HepG2 (cell line): ENCODE data around the gene TMBIM1. TPM values are rescaled to one million over a fixed set of nuclear protein-coding genes. Genes with fewer than 3 reads are reported as not detected.

ENCODE experiments used
- ATF2 ChIP-seq: sonication (generic); formaldehyde crosslinking; IDR thresholded peaks from 2 replicates; pipeline ENCODE4 v1.4.0; 2020; ENCODE audit warnings: missing genetic modification reagents
- CERS6 ChIP-seq: sonication (generic); formaldehyde crosslinking; IDR thresholded peaks from 2 replicates; pipeline ENCODE4 v1.5.0; 2020; ENCODE audit warnings: missing genetic modification reagents
- CSRNP1 ChIP-seq: sonication (generic); formaldehyde crosslinking; IDR thresholded peaks from 2 replicates; pipeline ENCODE4 v1.8.1; 2023; ENCODE audit warnings: mild to moderate bottlenecking, missing genetic modification reagents
- GMEB2 ChIP-seq: IDR thresholded peaks from 2 replicates; pipeline ENCODE4 v1.6.1; 2016; ENCODE audit warnings: missing biosample characterization, missing genetic modification reagents, low read depth
- IRF2 ChIP-seq: IDR thresholded peaks from 2 replicates; pipeline ENCODE4 v1.6.1; 2018; ENCODE audit warnings: missing genetic modification reagents, missing compliant biosample characterization
- KDM3A ChIP-seq: IDR thresholded peaks from 2 replicates; pipeline ENCODE4 v1.6.1; 2018; ENCODE audit warnings: low read depth, missing compliant biosample characterization
- NCOA5 ChIP-seq: sonication (generic); formaldehyde crosslinking; IDR thresholded peaks from 2 replicates; pipeline ENCODE4 v1.4.0; 2020; ENCODE audit warnings: missing genetic modification reagents
- PRDM4 ChIP-seq: sonication (generic); formaldehyde crosslinking; IDR thresholded peaks from 2 replicates; pipeline ENCODE4 v1.9.0; 2021; ENCODE audit warnings: missing genetic modification reagents, borderline replicate concordance
- RBM22 ChIP-seq: fragments of 200-400 bp; formaldehyde crosslinking; optimal IDR thresholded peaks from 2 replicates; pipeline ENCODE3; 2017; ENCODE audit warnings: mild to moderate bottlenecking, low read length, moderate library complexity
- SNAPC5 ChIP-seq: sonication (generic); formaldehyde crosslinking; IDR thresholded peaks from 2 replicates; pipeline ENCODE4 v1.8.1; 2023; ENCODE audit warnings: mild to moderate bottlenecking, missing genetic modification reagents, borderline replicate concordance
- ZC3H4 ChIP-seq: sonication (generic); formaldehyde crosslinking; IDR thresholded peaks from 2 replicates; pipeline ENCODE4 v1.4.0; 2020; ENCODE audit warnings: missing genetic modification reagents, borderline replicate concordance
- ZGPAT ChIP-seq: IDR thresholded peaks from 2 replicates; pipeline ENCODE4 v1.6.1; 2016; ENCODE audit warnings: mild to moderate bottlenecking
- ZNF205 ChIP-seq: IDR thresholded peaks from 2 replicates; pipeline ENCODE4 v1.6.1; 2018; ENCODE audit warnings: missing biosample characterization, missing genetic modification reagents
- ZNF614 ChIP-seq: IDR thresholded peaks from 2 replicates; pipeline ENCODE4 v1.6.1; 2018; ENCODE audit warnings: missing biosample characterization, missing genetic modification reagents, inconsistent platforms, borderline replicate concordance
- ZNF710 ChIP-seq: sonication (generic); formaldehyde crosslinking; IDR thresholded peaks from 2 replicates; pipeline ENCODE4 v1.5.0; 2020; ENCODE audit warnings: mild to moderate bottlenecking, missing genetic modification reagents, borderline replicate concordance
- polyA plus RNA-seq, 8 experiments: library from polyadenylated mRNA; depleted of rRNA in 3 of 8; stranded (reverse) in 7 of 8; unstranded in 1 of 8; fragments of >200 nt; fragmentation: Illumina TruSeq in 4 of 8; extraction: Trizol in 4 of 8; gene quantifications; 2 replicates each; pipeline versions ENCODE4 v1.2.1 to v1.2.3, GENCODE V29; 2011 to 2016; ENCODE audit warnings: low read depth in 4 of 8, missing spikeins in 1 of 8, mixed read lengths in 1 of 8; ENCODE audit not compliant: insufficient read depth in 1 of 8
- total RNA-seq, 5 experiments: library from RNA; depleted of rRNA; stranded (reverse); fragments of >200 nt; fragmentation: Illumina TruSeq; extraction: Trizol; gene quantifications; 2 replicates each; pipeline ENCODE4 v1.2.3, GENCODE V29; 2016; ENCODE audit warnings: low read depth in 1 of 5

The TMBIM1 gene
- total and polyA plus RNA-seq, 2 of the 13 experiments (the other 11 are each of a cell fraction or from before 2014, with no cell fraction given), result 127 to 139 TPM

GRCh38 chr2:218272531-218273212, 19.6 kb downstream of the TMBIM1 start (continued):
- TF ChIP-seq SNAPC5 (CRISPR knock-in tag) (no peak), NCOA5 (CRISPR knock-in tag) (0 out of 2 replicates have a peak, but pooled peaks have one; percentile 41), PRDM4 (0 out of 2 replicates have a peak, but pooled peaks have one; percentile 65), CERS6 (no peak), ZGPAT (CRISPR knock-in tag) (peak; percentile 42; the same call in 1 of the 2 replicates), ZNF710 (CRISPR knock-in tag) (peak; percentile 48; the same call in 1 of the 2 replicates), RBM22 (peak; percentile 97), ZNF614 (CRISPR knock-in tag) (0 out of 2 replicates have a peak, but pooled peaks have one; percentile 52), IRF2 (CRISPR knock-in tag) (0 out of 2 replicates have a peak, but pooled peaks have one; percentile 38), GMEB2 (CRISPR knock-in tag) (0 out of 2 replicates have a peak, but pooled peaks have one; percentile 30), ZNF205 (CRISPR knock-in tag) (peak; percentile 99), CSRNP1 (CRISPR knock-in tag) (peak; percentile 57; the same call in 1 of the 2 replicates), ATF2 (peak; percentile 46; the same call in 1 of the 2 replicates), KDM3A (CRISPR knock-in tag) (peak; percentile 78; the same call in 1 of the 2 replicates), ZC3H4 (0 out of 2 replicates have a peak, but pooled peaks have one; percentile 21)
